ENCODE measurements around the gene RAB7B.
"Not testable (repeated sequence)": the region's sequence is repeated elsewhere in the genome, so short reads cannot be mapped to it uniquely, and the experiment has no call there.

The RAB7B gene

DNA sequence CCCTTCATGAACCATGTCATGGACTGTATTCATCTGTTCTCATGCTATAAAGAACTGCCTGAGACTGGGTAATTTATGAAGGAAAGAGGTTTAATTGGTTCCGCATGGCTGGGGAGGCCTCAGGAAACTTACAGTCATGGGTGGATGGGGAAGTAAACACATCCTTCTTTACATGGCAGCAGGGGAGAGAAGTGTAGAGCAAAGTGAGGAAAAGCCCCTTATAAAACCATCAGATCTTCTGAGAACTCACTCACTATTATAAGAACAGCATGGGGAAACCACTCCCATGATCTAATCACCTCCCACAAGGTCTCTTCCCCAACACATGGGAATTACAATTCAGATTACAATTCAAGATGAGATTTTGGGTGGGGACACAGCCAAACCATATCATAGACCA, 6.6 kb downstream of the RAB7B start:
- not testable (repeated sequence) for DNase-seq (ENCODE audit: low spot score)

- DNase-seq (ENCODE audit: low spot score), result no peak
These were observed 8.8 kb downstream of the RAB7B start for GRCh38 chr1:205994346-205994745.

DNA sequence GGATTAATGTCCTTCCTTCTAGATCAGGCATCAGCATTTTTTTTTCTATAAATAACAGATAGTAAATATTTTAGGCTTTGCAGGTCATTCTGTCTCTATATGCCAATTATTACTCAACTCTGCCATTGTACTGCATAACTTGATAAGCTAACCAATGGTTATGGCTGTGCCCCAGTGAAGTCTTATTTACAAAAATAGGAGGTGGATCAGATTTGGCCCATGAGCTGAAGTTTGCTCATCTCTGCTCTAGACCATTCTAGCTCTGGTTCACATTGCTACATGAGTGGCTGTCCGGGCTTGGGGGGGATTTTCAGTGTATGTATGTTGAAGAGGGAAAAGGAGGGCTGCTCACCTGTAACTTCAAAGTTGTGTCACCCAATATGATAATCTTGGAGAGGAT, 10.1 kb downstream of the RAB7B start:
- no peak for DNase-seq (ENCODE audit: low spot score)

DNA sequence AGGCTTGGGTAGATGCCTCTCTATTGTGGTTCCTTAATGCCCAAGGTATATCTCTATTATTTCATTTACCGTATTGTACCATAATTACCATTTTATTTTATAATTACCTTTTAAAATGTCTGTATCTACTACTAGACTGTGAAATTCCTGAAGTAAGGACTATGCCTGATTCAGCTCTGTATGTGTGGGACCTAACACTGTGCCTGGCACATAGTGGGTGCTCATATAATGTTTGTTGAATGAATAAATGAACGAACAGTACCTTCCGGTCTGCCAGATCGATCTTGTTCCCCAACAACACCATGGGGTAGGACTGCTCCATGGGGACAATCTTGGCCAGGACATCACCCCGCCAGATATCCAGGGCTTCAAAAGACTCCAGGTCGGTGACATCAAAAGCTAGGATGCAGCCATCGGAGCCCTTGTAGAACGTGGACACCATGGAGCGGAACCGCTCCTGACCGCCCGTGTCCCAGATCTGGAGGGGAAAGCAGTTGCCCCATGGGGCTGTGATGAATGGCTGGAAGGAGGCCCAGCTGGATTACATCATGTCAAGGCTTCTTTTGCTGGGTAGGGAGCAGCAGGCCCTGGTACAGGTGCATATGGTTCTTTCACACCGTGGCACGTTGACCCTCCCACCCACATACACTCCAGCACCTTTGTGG, 10.8 kb downstream of the RAB7B start:
- no peak for DNase-seq (ENCODE audit: low spot score)

DNA sequence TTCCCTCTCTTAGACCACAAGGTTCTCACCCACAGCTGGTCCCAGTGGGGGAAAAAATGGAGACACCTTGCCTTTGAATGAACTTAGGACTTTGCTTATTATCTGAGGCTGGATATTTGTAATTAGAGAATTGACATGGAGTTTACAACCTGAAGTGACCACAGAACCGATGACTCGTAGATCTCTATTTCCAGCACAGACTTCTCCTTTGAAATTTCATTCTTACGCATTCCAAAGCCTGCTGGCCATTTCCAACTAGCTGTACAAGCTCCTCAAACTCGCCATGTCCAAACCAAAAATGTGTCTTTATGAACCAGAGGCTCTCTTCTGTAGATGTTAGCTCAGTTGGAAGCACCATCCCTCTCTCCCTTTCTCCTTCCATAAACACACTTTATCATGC, 12.0 kb downstream of the RAB7B start:
- DNase-seq (ENCODE audit: low spot score), result peak; percentile 42

GRCh38 chr1:205990226-205990625, 13.0 kb downstream of the RAB7B start:
- DNase-seq (ENCODE audit: low spot score), result no peak

- no peak for DNase-seq (ENCODE audit: low spot score)
These were observed 13.4 kb downstream of the RAB7B start for GRCh38 chr1:205989786-205990185.

DNA sequence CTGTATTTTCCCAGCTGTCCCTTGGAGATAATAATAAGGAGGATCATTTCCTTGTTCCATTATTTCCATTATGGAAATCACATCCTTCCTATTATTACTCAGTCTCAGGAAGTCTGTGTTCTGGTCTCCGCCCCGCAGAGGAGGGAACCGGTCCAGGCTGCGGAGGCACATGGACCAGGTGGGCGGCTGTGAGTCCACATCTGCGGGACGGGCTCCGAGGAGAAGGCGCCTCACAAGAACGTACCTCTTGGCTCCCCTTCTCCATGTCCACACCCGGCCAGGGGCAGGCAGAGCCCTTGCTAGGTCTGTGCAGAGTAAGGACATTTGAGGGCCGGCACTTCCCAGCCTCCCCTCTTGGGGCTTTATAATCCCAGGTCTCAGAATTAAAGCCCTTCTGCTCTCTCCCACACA, 14.6 kb downstream of the RAB7B start:
- DNase-seq (ENCODE audit: low spot score), result no peak

- DNase-seq (ENCODE audit: low spot score), result no peak
These were observed 16.3 kb downstream of the RAB7B start for GRCh38 chr1:205986861-205987260.

DNA sequence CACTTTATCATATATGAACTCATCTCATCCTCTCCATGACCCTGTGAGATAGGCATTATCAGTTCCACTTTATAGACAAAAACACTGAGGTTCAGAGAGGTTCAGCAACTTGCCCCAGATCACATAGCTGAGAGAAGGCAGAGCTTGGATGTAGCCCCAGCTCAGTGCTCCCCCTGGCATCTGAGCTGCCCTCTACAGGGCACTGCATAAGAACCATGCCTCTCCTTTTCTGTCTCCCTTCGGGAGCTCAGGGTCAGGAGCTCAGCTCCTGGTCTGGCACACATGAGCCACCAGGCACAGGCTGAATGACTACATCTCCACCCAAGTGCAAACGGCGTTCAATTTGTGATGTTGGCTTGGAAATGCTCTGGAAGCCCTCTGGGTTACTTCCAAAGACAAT, 16.9 kb downstream of the RAB7B start:
- no peak for DNase-seq (ENCODE audit: low spot score)

GRCh38 chr1:205985330-205986005, 17.7 kb downstream of the RAB7B start:
- no peak for DNase-seq (ENCODE audit: low spot score)

GRCh38 chr1:205983925-205984725, 19.1 kb downstream of the RAB7B start:
- peak; percentile 78 for DNase-seq (ENCODE audit: low spot score)

- no peak for DNase-seq (ENCODE audit: low spot score)
These were observed 21.9 kb downstream of the RAB7B start for GRCh38 chr1:205981257-205981656.

- DNase-seq (ENCODE audit: low spot score), result no peak
These were observed 22.8 kb downstream of the RAB7B start for GRCh38 chr1:205980237-205980870.

- DNase-seq (ENCODE audit: low spot score), result no peak
These were observed 23.9 kb downstream of the RAB7B start for GRCh38 chr1:205979301-205979700.

GRCh38 chr1:205978676-205979075, 24.5 kb downstream of the RAB7B start:
- DNase-seq (ENCODE audit: low spot score), result no peak

- DNase-seq (ENCODE audit: low spot score), result peak; percentile 79
These were observed 25.7 kb downstream of the RAB7B start for GRCh38 chr1:205977402-205978014.

- DNase-seq (ENCODE audit: low spot score), result peak; percentile 67
These were observed 26.3 kb downstream of the RAB7B start for GRCh38 chr1:205976708-205977401.

GRCh38 chr1:205976036-205976435, 27.2 kb downstream of the RAB7B start:
- no peak for DNase-seq (ENCODE audit: low spot score)

- no peak for DNase-seq (ENCODE audit: low spot score)
These were observed 27.7 kb downstream of the RAB7B start for GRCh38 chr1:205975387-205975998.

DNA sequence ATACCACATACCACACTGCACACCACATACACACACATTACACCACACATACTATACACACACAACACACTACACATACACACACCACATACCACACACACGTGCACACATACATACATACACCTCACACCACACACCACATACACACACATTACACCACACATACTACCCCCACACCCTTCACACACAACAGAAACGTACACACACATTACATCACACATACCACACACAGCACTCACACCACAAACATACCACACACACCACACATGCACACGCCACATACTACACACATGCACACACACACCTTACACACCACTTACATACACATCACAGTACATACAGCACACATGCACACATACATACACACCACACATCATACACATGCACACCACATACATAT, 28.5 kb downstream of the RAB7B start:
- DNase-seq (ENCODE audit: low spot score), result no peak
